Activated CD8-positive, alpha-beta memory T cell treated with anti-CD3 and anti-CD28 coated beads, Interleukin-2, amount 10 ng/mL, durations not matched to agents 7 days and 5 days (primary cell): ENCODE measurements around the gene GRID1. TPM values are rescaled to one million over a fixed set of nuclear protein-coding genes. Genes with fewer than 3 reads are reported as not detected.
"Not testable (repeated sequence)": the region's sequence is repeated elsewhere in the genome, so short reads cannot be mapped to it uniquely, and the experiment has no call there.

ENCODE experiments used
- ATAC-seq: fragments of 150-1000 bp; cut with Tn5 transposase; one replicate; pipeline ENCODE4 v1.10.0; 2021; ENCODE audit warnings: moderate library complexity
- CTCF ChIA-PET: fragments of 350-600 bp; sonication (Branson Sonifier 250); formaldehyde crosslinking; loops from one replicate; lab custom pipeline; 2021; ENCODE audit warnings: antibody characterized with exemption; lab: Charles Lee
- DNase-seq: peaks from one replicate; pipeline ENCODE4 v3.0.0-alpha.2; 2020
- H3K27ac Mint-ChIP-seq: one replicate; pipeline ENCODE4 v1.8.0; 2021; ENCODE audit warnings: mild to moderate bottlenecking, mixed read lengths
- H3K27me3 Mint-ChIP-seq: one replicate; pipeline ENCODE4 v1.8.0; 2021; ENCODE audit warnings: mixed read lengths
- H3K36me3 Mint-ChIP-seq: one replicate; pipeline ENCODE4 v1.8.0; 2021; ENCODE audit warnings: mild to moderate bottlenecking, mixed read lengths
- H3K4me1 Mint-ChIP-seq: one replicate; pipeline ENCODE4 v1.8.0; 2021; ENCODE audit warnings: mixed read lengths
- H3K4me3 Mint-ChIP-seq: one replicate; pipeline ENCODE4 v1.8.0; 2021; ENCODE audit warnings: mild to moderate bottlenecking, moderate library complexity, mixed read lengths
- H3K9me3 Mint-ChIP-seq: one replicate; pipeline ENCODE4 v1.8.0; 2022; ENCODE audit warnings: low read depth, mixed read lengths
- total RNA-seq, 2 experiments: library from RNA; stranded (reverse); gene quantifications; one replicate each; pipeline ENCODE4 v1.2.3, GENCODE V29; 2021

Gene GRID1
- total RNA-seq, 2 experiments from 2014 or later: not detected

GRCh38 chr10:85848756-85849155, 517.8 kb downstream of the GRID1 start:
- CTCF ChIA-PET: no interaction called here
- H3K4me3 Mint-ChIP-seq: no peak overlapping the region

DNA sequence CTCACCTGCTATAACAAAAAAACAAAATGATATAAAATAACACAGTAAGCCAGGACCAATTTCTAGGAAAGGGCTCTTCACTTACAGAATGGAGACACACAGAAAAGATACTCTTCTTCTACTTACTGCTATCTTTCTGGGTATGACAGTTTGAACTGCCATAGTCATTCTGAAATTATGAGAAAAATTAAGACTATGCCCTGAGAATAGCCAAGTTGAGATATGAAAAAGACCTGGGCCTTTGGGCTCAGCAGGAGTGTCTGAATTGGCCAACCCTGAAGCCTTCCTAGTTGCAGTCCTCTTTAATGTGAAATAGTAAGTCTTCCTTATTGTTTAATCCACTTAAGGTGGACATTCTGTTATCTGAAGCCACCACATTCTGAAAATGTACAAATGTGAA, 519.5 kb downstream of the GRID1 start:
- DNase-seq (no peak), ATAC-seq (no peak)
- Mint-ChIP-seq H3K9me3 (no peaks in the 10 kb centered on the region), H3K27ac (no peak overlapping the region), H3K27me3 (no peaks in the 10 kb centered on the region), H3K36me3 (no peaks in the 10 kb centered on the region), H3K4me1 (no peaks in the 10 kb centered on the region), H3K4me3 (no peak overlapping the region)
- CTCF ChIA-PET: no interaction called here

More at GRCh38 chr10:85848756-85849155, 517.8 kb downstream of the GRID1 start:
- Mint-ChIP-seq H3K36me3 (no peaks in the 10 kb centered on the region), H3K9me3 (no peaks in the 10 kb centered on the region), H3K4me1 (no peaks in the 10 kb centered on the region), H3K27me3 (no peaks in the 10 kb centered on the region), H3K27ac (no peak overlapping the region)
- ATAC-seq: no peak
- no peak for DNase-seq

DNA sequence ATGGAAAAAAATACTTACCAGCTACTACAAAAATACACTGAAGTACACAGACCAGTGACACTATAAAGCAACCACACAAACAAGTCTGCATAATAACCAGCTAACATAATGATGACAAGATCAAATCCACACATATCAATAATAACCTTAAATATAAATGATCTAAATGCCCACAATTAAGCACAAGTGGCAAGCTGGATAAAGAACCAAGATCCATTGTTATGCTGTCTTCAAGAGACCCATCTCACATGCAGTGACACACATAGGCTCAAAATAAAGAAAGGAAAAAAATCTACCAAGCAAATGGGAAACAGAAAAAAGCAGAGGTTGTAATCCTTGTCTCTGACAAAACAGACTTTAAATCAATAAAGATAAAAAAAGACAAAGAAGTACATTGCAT, 527.9 kb downstream of the GRID1 start:
- H3K4me1 Mint-ChIP-seq, H3K27me3 Mint-ChIP-seq, H3K27ac Mint-ChIP-seq, ATAC-seq, H3K36me3 Mint-ChIP-seq, CTCF ChIA-PET, DNase-seq, H3K9me3 Mint-ChIP-seq, H3K4me3 Mint-ChIP-seq: not testable (repeated sequence)

GRCh38 chr10:85832988-85833387, 533.6 kb downstream of the GRID1 start:
- Mint-ChIP-seq H3K36me3 (no peaks in the 10 kb centered on the region), H3K9me3 (peaks cover under 1% of the 10 kb centered on the region), H3K4me3 (no peak overlapping the region), H3K4me1 (no peaks in the 10 kb centered on the region), H3K27me3 (peaks cover 2% of the 10 kb centered on the region), H3K27ac (no peak overlapping the region)
- ATAC-seq (no peak), DNase-seq (no peak)
- CTCF ChIA-PET: no interaction called here

DNA sequence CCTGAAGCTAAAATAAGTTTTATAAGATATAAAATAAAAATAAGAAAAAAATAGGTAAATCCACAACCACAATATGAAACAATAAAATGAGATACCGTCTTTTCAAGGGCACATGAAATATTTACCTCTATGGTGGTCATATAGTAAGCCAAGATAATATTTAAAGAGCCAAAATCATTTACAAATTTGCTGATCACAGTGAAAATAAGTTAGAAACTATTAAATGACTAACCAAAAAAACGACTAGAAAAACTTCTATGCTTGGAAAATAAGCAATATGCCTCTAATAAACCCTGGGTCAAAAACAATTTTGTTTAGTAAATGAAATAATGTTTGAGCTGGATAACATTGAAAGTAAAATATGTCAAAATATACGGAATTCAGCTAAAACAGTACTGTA, 535.2 kb downstream of the GRID1 start:
- CTCF ChIA-PET: no interaction called here
- Mint-ChIP-seq H3K27me3 (peaks cover 2% of the 10 kb centered on the region), H3K27ac (no peak overlapping the region), H3K9me3 (no peaks in the 10 kb centered on the region), H3K4me1 (no peaks in the 10 kb centered on the region), H3K36me3 (no peaks in the 10 kb centered on the region), H3K4me3 (no peak overlapping the region)
- no peak for ATAC-seq
- no peak for DNase-seq

DNA sequence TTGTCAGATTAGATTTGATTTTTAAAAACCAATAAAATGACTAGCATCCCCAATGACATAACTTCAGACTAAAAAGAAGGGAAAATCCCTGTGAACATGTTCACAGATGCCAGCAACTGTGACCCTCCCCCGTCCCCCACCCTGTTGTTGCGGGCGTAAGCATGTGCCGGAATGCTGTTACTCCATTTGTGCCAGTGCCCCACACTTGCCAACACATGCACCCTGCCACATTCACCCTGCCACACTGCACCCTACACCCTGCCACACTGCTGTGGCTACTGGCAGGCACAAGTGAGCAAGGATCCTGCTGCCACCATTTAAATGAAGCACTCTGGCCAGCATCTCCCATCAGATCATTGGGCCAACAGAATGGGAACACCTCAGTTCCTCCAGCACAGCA, 540.2 kb downstream of the GRID1 start:
- DNase-seq (no peak), ATAC-seq (no peak)
- H3K4me1 Mint-ChIP-seq: no peaks in the 10 kb centered on the region
- CTCF ChIA-PET: no interaction called here
- H3K4me3 Mint-ChIP-seq: no peak overlapping the region
- H3K27ac Mint-ChIP-seq: no peak overlapping the region
- no peaks in the 10 kb centered on the region for H3K36me3 Mint-ChIP-seq
- H3K27me3 Mint-ChIP-seq: peaks cover 4% of the 10 kb centered on the region
- no peaks in the 10 kb centered on the region for H3K9me3 Mint-ChIP-seq

DNA sequence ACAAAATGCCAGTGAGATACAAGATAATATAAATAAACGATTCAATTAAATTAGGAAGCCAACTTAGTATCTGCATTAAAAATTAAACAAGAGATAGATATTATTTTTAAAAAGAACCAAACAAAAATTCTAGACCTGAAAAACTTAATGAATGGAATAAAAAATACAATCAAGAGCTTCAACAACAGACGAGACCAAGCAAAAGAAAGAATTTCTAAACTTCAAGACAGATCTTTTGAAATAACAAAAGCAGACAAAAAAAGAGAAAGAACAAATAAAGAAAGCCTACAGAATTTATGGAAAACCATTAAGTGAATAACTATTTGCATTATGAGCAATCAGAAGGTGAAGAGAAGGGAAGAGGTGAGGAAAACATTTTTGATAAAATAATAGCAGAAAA, 555.2 kb downstream of the GRID1 start:
- ATAC-seq: no peak
- Mint-ChIP-seq H3K9me3 (peaks cover 12% of the 10 kb centered on the region), H3K4me1 (no peaks in the 10 kb centered on the region), H3K4me3 (no peak overlapping the region), H3K36me3 (peaks cover 2% of the 10 kb centered on the region), H3K27ac (no peak overlapping the region), H3K27me3 (no peaks in the 10 kb centered on the region)
- CTCF ChIA-PET: no interaction called here
- DNase-seq: no peak

- DNase-seq (no peak), ATAC-seq (no peak)
- Mint-ChIP-seq H3K4me3 (no peak overlapping the region), H3K9me3 (peaks cover 12% of the 10 kb centered on the region), H3K27ac (no peak overlapping the region), H3K36me3 (peaks cover 2% of the 10 kb centered on the region), H3K4me1 (no peaks in the 10 kb centered on the region), H3K27me3 (no peaks in the 10 kb centered on the region)
- CTCF ChIA-PET: no interaction called here
These were observed 555.9 kb downstream of the GRID1 start for GRCh38 chr10:85810674-85811073.

GRCh38 chr10:85795460-85795859, 571.1 kb downstream of the GRID1 start:
- Mint-ChIP-seq H3K9me3 (peaks cover 2% of the 10 kb centered on the region), H3K4me3 (no peak overlapping the region), H3K4me1 (no peaks in the 10 kb centered on the region), H3K36me3 (no peaks in the 10 kb centered on the region), H3K27me3 (peaks cover 9% of the 10 kb centered on the region), H3K27ac (no peak overlapping the region)
- no peak for ATAC-seq
- DNase-seq: no peak
- CTCF ChIA-PET: no interaction called here

DNA sequence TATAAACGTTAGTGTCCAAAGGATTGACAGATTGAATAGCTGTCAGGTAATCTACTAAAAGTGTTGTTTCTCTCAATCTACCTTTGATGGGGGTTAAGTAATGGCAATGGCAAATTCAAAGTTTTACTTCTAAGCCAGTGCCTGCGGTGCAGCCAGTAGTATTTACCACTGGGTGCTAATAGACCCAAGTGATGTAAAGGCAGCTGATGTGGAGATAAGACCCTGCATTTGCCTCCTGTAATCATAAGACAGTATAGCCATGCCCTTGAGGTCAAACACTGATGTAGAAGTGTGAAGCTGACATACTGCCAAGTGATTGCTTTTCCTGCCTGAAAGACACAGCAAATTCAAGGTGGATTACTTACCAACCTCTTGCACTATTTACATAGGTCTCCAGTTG, 572.0 kb downstream of the GRID1 start:
- H3K36me3 Mint-ChIP-seq: no peaks in the 10 kb centered on the region
- DNase-seq (no peak), ATAC-seq (no peak)
- CTCF ChIA-PET: no interaction called here
- H3K9me3 Mint-ChIP-seq: peaks cover 2% of the 10 kb centered on the region
- peaks cover 9% of the 10 kb centered on the region for H3K27me3 Mint-ChIP-seq
- H3K4me1 Mint-ChIP-seq: no peaks in the 10 kb centered on the region
- no peak overlapping the region for H3K4me3 Mint-ChIP-seq
- H3K27ac Mint-ChIP-seq: no peak overlapping the region

- CTCF ChIA-PET: interaction anchor here (1.0 kb wide), 1 partner anchor 793 kb away, joined by 3 read pairs; no protein-coding TSS in a partner anchor
- ATAC-seq: no peak
- Mint-ChIP-seq H3K4me1 (no peaks in the 10 kb centered on the region), H3K9me3 (no peaks in the 10 kb centered on the region), H3K27ac (no peak overlapping the region), H3K36me3 (no peaks in the 10 kb centered on the region), H3K27me3 (no peaks in the 10 kb centered on the region), H3K4me3 (no peak overlapping the region)
- DNase-seq: no peak
These were observed 574.1 kb downstream of the GRID1 start for GRCh38 chr10:85792533-85792858.

DNA sequence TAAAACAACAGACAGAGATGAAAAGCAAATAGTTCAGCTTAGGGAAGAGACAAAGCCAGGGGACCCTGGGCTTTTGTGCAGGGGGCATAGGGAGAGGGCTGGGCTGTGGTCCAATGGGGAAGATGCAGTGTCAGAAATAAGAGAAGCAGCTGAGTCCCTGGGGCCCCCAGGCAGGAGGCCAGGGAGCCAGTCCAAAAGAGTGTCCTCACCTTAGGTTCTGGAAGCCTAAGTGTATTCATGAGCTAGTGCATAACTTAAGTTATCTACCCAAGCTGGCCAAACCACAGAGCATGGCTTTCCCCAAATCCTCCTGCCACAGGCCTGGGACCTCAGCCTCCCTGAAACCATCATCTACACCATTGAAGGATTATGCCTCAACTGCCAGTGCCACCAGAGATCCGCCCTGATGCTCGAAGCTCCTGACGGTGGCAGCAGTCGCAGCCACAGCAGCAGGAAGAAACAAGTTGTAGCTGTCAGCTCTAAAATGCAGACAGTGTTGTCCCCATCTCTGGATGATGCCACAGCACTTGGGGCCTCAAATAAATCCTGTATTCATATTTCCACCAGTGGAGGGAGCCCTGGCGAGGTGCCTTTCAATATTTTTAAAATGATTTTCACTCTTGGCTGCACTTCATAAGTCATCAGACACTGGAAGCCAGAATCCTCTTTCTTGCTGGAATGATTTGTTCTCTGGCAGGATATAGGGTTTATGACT, 574.6 kb downstream of the GRID1 start:
- no peak overlapping the region for H3K4me3 Mint-ChIP-seq
- H3K4me1 Mint-ChIP-seq: no peaks in the 10 kb centered on the region
- no peaks in the 10 kb centered on the region for H3K27me3 Mint-ChIP-seq
- no peaks in the 10 kb centered on the region for H3K36me3 Mint-ChIP-seq
- DNase-seq (no peak), ATAC-seq (no peak)
- H3K9me3 Mint-ChIP-seq: no peaks in the 10 kb centered on the region
- CTCF ChIA-PET: interaction anchor here (1.0 kb wide), 1 partner anchor 794 kb away, joined by 3 read pairs; no protein-coding TSS in a partner anchor
- H3K27ac Mint-ChIP-seq: no peak overlapping the region

DNA sequence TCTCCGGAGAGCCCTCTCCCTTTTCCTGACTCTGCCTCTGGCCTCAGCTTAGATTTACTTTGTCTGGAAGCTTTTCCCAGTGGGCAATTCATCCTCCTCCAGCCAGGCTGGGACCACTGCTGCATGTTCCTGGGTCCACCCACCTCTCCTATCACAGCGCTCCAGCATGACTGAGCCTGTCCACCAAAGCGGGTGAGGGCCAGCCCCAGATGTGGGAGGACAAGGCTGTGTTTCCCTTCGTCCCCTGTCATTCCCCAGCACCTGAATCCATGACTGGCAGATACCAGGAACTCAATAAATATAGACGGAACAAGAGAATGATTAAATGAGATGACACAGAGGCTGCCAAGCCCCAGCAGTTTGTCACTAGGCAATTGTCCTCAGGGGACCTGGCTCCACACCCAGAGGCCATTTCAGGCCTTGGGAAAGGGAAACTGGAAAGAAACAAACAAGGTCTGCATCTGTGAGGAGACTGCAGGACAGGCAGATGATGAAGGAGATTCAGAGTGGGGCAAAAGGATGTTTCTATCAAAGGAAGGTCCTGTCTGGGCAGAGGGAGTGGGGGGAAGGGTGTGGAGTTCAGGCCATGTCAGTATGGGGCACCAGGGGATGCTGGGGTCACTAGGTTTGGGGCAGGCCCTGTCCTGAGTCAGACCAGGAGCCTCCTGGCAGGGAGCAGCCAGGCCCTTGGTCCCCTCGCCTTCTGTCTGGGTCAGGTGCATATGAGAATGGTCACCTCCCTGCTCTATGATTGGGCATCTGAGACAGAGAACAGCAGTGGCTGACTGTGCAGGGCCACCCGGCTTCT, 576.4 kb downstream of the GRID1 start:
- H3K4me3 Mint-ChIP-seq: no peak overlapping the region
- H3K27me3 Mint-ChIP-seq: no peaks in the 10 kb centered on the region
- H3K36me3 Mint-ChIP-seq: no peaks in the 10 kb centered on the region
- DNase-seq: no peak
- H3K9me3 Mint-ChIP-seq: no peaks in the 10 kb centered on the region
- CTCF ChIA-PET: no interaction called here
- H3K4me1 Mint-ChIP-seq: no peaks in the 10 kb centered on the region
- ATAC-seq: no peak
- no peak overlapping the region for H3K27ac Mint-ChIP-seq

DNA sequence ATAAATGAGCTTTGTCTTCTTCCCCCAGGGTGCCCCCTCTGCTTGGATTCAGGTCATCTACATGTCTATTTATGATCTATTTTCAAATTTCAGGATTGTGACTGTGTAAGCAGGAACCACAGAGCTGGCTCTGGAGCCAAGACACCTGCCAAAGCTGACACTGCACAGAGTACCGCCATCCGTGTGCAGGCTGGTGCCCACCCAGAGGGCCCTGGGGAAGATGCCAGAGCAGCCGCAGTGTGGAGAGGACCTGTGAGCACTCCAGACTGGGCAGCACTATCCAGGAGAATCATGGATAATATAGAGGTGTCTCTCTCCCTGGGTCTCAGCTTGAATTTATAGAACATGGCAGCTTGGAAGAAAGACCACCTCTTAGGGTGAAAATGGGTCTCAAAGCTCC, 577.5 kb downstream of the GRID1 start:
- CTCF ChIA-PET: no interaction called here
- Mint-ChIP-seq H3K36me3 (no peaks in the 10 kb centered on the region), H3K9me3 (no peaks in the 10 kb centered on the region), H3K27ac (no peak overlapping the region), H3K27me3 (no peaks in the 10 kb centered on the region), H3K4me1 (no peaks in the 10 kb centered on the region), H3K4me3 (no peak overlapping the region)
- DNase-seq (no peak), ATAC-seq (no peak)
